OCI-LY7 (cell line): ENCODE measurements around the gene JMY. TPM values are rescaled to one million over a fixed set of nuclear protein-coding genes. Genes with fewer than 3 reads are reported as not detected.

Experiments
- BruUV-seq: library from RNA; stranded (reverse); fragments of 400-500 nt; replicated peaks from 2 replicates; lab custom pipeline; 2021; lab: Mats Ljungman, UMichigan
- CTCF ChIA-PET: fragments of 300-600 bp; sonication (Branson Sonifier 250); formaldehyde crosslinking; loops from one replicate; lab custom pipeline; 2022; ENCODE audit warnings: antibody characterized with exemption; ENCODE audit not compliant: unreplicated experiment; lab: Charles Lee
- POLR2A ChIA-PET: fragments of 300-600 bp; sonication (Branson Sonifier 250); formaldehyde crosslinking; loops from one replicate; lab custom pipeline; 2022; ENCODE audit warnings: antibody characterized with exemption; lab: Charles Lee
- DNase-seq: peaks from one replicate; pipeline ENCODE4 v3.0.0-alpha.2; 2015; ENCODE audit warnings: low spot score
- H2AFZ ChIP-seq: fragments of 200-600 bp; sonication (generic), shearing (Covaris generic); 2 replicates; pipeline ENCODE4 v1.6.1; 2014; ENCODE audit warnings: mild to moderate bottlenecking, antibody characterized with exemption, low read length, moderate library complexity
- H3K27ac ChIP-seq: fragments of 200-600 bp; sonication (generic); 2 replicates; pipeline ENCODE4 v1.5.1; 2014; ENCODE audit warnings: mixed run types, low read depth, mild to moderate bottlenecking, moderate library complexity, low read length, inconsistent platforms; ENCODE audit not compliant: poor library complexity, severe bottlenecking
- H3K36me3 ChIP-seq: fragments of 200-600 bp; sonication (generic); 2 replicates; pipeline ENCODE4 v1.6.1; 2014; ENCODE audit warnings: mild to moderate bottlenecking, antibody characterized with exemption, low read length, moderate library complexity, mixed read lengths; ENCODE audit not compliant: insufficient read depth
- H3K4me1 ChIP-seq: fragments of 200-600 bp; sonication (generic); 2 replicates; pipeline ENCODE4 v1.5.1; 2014; ENCODE audit warnings: mild to moderate bottlenecking, low read length; ENCODE audit not compliant: insufficient read depth, poor library complexity, severe bottlenecking
- H3K4me2 ChIP-seq: fragments of 200-600 bp; sonication (generic); 2 replicates; pipeline ENCODE4 v1.6.1; 2014; ENCODE audit warnings: mild to moderate bottlenecking, low read length
- H3K4me3 ChIP-seq: fragments of 200-600 bp; sonication (generic); 2 replicates; pipeline ENCODE4 v1.5.1; 2014; ENCODE audit warnings: mild to moderate bottlenecking, low read depth, low read length; ENCODE audit not compliant: poor library complexity, severe bottlenecking
- H3K79me2 ChIP-seq: fragments of 200-600 bp; sonication (generic); 2 replicates; pipeline ENCODE4 v1.6.1; 2016; ENCODE audit warnings: low read depth, mild to moderate bottlenecking, low read length, moderate library complexity, mixed read lengths; ENCODE audit not compliant: insufficient read depth
- H3K9me2 ChIP-seq: fragments of 200-600 bp; sonication (generic); 2 replicates; pipeline ENCODE4 v1.6.1; 2016; ENCODE audit warnings: mild to moderate bottlenecking, low read length, mixed read lengths; ENCODE audit not compliant: insufficient read depth
- H3K9me3 ChIP-seq: fragments of 200-600 bp; sonication (generic); 2 replicates; pipeline ENCODE4 v1.6.1; 2014; ENCODE audit warnings: mild to moderate bottlenecking, mixed run types, low read length, mixed read lengths
- H4K20me1 ChIP-seq: fragments of 200-600 bp; sonication (generic); 2 replicates; pipeline ENCODE4 v1.6.1; 2014; ENCODE audit warnings: mild to moderate bottlenecking, antibody characterized with exemption, low read length, moderate library complexity, mixed read lengths; ENCODE audit not compliant: insufficient read depth
- EZH2phosphoT487 ChIP-seq: fragments of 200-600 bp; sonication (generic); IDR thresholded peaks from 2 replicates; pipeline ENCODE4 v1.6.1; 2018; ENCODE audit warnings: low read depth, borderline replicate concordance, mild to moderate bottlenecking, mixed run types, antibody characterized with exemption, low read length, moderate library complexity, mixed read lengths
- intact Hi-C: fragments of 100-400 bp; cut with micrococcal nuclease; formaldehyde crosslinking; loops from one replicate; pipeline ENCODE4 v1.10.0; 2022; ENCODE audit not compliant: unreplicated experiment
- total RNA-seq, 2 experiments: library from RNA; depleted of rRNA in 1 of 2; stranded (reverse); fragments of >200 nt in 1 of 2; shearing (Covaris generic) in 1 of 2; gene quantifications; 2 replicates each; pipeline ENCODE4 v1.2.3, GENCODE V29; 2014 to 2022
- TF ChIP-seq, protein P1 (sequence below): fragments of 200-600 bp; sonication (generic); conservative IDR thresholded peaks from 2 replicates; pipeline ENCODE4 v1.5.1; 2014; ENCODE audit warnings: mild to moderate bottlenecking, antibody characterized with exemption, low read length, moderate library complexity, mixed read lengths

Gene JMY
- total RNA-seq, 2 experiments from 2014 or later: 4.5 to 6.3 TPM

DNA sequence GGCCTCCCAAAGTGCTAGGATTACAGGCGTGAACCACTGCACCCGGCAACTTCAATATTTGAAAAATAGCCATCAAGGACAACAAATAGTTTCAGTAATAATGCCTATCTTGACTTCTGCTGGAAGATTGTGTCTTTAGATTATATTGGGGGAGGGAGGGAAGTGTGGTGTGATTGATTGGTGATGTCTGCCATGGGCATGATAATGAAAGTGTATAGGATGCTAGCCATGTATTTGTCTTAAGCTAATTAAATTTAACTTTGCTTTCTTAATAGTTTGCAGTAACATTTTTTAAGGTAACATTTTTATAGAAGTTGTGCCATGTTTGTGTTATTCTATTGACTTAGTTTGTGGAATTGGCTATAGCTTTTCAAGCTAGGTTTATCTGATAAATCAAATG is 4.6 kb downstream of the JMY start:
- H3K4me2 ChIP-seq: peak overlapping the region; percentile 39
- H4K20me1 ChIP-seq: peaks cover 12% of the 10 kb centered on the region; the same call in 1 of the 2 replicates
- no peak overlapping the region for H3K4me3 ChIP-seq
- no TSS peak for BruUV-seq
- POLR2A ChIA-PET: interaction anchor here (1.0 kb wide), 1 partner anchor 9 kb away, joined by 4 read pairs; no protein-coding TSS in a partner anchor
- TF ChIP-seq, protein P1, sequence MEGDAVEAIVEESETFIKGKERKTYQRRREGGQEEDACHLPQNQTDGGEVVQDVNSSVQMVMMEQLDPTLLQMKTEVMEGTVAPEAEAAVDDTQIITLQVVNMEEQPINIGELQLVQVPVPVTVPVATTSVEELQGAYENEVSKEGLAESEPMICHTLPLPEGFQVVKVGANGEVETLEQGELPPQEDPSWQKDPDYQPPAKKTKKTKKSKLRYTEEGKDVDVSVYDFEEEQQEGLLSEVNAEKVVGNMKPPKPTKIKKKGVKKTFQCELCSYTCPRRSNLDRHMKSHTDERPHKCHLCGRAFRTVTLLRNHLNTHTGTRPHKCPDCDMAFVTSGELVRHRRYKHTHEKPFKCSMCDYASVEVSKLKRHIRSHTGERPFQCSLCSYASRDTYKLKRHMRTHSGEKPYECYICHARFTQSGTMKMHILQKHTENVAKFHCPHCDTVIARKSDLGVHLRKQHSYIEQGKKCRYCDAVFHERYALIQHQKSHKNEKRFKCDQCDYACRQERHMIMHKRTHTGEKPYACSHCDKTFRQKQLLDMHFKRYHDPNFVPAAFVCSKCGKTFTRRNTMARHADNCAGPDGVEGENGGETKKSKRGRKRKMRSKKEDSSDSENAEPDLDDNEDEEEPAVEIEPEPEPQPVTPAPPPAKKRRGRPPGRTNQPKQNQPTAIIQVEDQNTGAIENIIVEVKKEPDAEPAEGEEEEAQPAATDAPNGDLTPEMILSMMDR: no peak
- no peak for TF ChIP-seq EZH2phosphoT487
- no peaks in the 10 kb centered on the region for H3K36me3 ChIP-seq
- no peak overlapping the region for H2AFZ ChIP-seq
- no peak overlapping the region for H3K27ac ChIP-seq
- peaks cover 60% of the 10 kb centered on the region; the same call in 1 of the 2 replicates for H3K79me2 ChIP-seq
- H3K9me3 ChIP-seq: no peaks in the 10 kb centered on the region
- H3K9me2 ChIP-seq: no peaks in the 10 kb centered on the region
- CTCF ChIA-PET: interaction anchor here (0.8 kb wide), 1 partner anchor 16 kb away, joined by 3 read pairs; no protein-coding TSS in a partner anchor
- intact Hi-C loops: no loop called here
- peaks cover 38% of the 10 kb centered on the region for H3K4me1 ChIP-seq
- no peak for DNase-seq

DNA sequence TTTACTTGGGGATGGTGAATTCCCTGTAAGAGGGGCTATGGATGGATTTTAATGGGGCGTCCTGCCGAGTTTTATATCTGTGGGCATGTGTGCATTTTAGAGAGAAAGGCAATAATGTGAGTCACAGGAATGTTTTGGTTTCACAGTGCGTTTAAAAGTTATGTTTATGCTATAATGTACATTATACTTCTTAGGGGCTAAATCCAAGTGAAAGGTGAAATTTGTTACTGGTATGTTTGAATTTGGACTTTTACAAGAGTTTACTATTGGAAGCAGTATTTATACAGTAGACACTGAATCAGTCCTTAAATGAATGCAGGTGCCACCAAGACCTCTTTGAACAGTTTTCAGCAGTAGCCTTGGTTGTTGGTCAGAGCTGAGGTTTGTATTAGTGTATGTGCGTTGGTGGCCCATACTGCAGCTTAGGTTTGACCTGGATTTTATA is 5.6 kb downstream of the JMY start:
- H3K4me1 ChIP-seq: peaks cover 38% of the 10 kb centered on the region
- H3K27ac ChIP-seq: no peak overlapping the region
- no peaks in the 10 kb centered on the region for H3K9me3 ChIP-seq
- peaks cover 64% of the 10 kb centered on the region; the same call in 1 of the 2 replicates for H3K79me2 ChIP-seq
- H3K9me2 ChIP-seq: no peaks in the 10 kb centered on the region
- peaks cover 12% of the 10 kb centered on the region; the same call in 1 of the 2 replicates for H4K20me1 ChIP-seq
- CTCF ChIA-PET: interaction anchor here (0.7 kb wide), 1 partner anchor 15 kb away, joined by 4 read pairs; no protein-coding TSS in a partner anchor
- no TSS peak for BruUV-seq
- TF ChIP-seq, protein P1: no peak
- no peak for TF ChIP-seq EZH2phosphoT487
- DNase-seq: no peak
- intact Hi-C loops: no loop called here
- H3K4me2 ChIP-seq: peak overlapping the region; percentile 39; the same call in 1 of the 2 replicates
- no peak overlapping the region for H3K4me3 ChIP-seq
- H2AFZ ChIP-seq: no peak overlapping the region
- H3K36me3 ChIP-seq: no peaks in the 10 kb centered on the region
- POLR2A ChIA-PET: interaction anchor here (0.6 to 1.0 kb wide), 2 partner anchors 13 to 33 kb away, joined by 3 to 4 read pairs; no protein-coding TSS in a partner anchor
